ENCODE measurements around the gene RPGRIP1L.
A peak's percentile ranks its signal among the peaks of the same experiment; 100 is the strongest.

Gene RPGRIP1L

DNA sequence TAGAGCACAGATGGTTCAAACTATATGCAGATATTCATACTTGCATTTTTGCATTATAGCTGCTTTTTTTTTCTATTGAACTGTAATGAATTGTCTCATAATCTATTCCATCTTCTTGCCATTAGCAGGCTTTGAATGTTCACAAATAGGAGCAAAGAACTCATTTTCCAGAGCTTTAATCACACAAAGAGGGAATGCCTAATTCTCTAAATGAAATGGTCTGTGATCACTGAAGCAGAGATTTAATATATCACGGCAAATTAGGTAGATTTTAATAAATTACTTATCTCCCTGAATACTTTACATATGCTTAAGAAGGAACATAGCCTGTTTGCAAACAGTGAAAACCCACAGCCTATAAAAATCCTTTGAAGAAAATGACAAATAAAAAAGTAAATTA lies 103.0 kb downstream of the RPGRIP1L start:
- no peak for DNase-seq (ENCODE audit: low read depth)

DNA sequence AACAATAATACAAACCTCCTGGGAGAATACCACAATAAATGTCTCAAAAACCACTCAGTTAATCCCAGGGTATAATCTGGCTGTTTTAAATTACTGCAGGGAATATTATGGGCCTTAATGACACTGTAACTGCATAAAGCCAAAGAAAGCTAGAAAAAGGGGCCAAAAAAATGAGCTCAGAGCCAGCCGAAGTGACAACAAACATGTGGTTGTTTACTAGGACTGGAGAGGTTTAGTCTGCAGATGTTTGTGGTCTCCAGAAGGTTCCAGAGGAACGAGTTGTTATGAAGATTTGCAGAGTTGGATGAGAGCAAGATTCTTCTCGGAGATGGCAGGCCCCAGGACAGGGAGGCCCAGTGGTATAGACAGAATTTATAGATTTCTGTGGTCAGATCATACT lies 103.5 kb downstream of the RPGRIP1L start:
- peak; percentile 7 for DNase-seq (ENCODE audit: low read depth)

GRCh38 chr16:53599548-53599947 lies 104.1 kb downstream of the RPGRIP1L start:
- DNase-seq (ENCODE audit: low read depth) = no peak

DNA sequence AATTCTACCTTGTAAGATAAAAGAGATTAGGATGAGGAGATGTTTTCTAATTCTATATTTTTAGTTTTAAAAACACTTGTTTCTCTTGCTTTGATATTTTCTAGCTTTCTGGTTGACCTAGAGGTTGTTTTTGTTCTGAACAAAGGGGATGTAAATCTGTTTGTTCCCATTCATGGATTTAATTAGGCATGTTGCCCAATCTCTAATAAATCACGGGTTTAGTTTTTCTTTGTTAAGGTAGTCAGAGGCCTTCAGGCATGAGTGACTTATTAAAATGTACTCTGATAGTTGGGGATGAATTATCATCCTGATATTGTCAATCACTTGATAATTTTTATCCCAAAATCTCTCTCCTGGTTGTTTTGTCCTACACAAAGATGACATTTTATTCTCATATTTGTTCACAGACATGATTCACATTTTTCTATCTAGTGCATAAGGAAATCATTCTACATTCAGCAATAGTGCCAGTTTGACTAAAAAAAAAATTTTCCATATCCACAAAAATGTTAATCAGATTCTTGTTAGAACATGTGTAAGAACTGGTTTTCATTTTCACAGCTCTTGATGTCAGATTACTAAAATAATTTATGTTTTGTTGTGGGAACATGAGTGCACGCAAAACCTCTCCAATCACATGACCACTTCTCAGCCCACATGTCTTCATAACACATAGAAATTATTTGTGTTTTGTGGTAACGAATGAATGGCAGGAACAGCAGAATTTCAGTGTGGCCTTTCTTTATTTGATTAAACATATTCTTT lies 105.0 kb downstream of the RPGRIP1L start:
- no peak for DNase-seq (ENCODE audit: low read depth)

DNA sequence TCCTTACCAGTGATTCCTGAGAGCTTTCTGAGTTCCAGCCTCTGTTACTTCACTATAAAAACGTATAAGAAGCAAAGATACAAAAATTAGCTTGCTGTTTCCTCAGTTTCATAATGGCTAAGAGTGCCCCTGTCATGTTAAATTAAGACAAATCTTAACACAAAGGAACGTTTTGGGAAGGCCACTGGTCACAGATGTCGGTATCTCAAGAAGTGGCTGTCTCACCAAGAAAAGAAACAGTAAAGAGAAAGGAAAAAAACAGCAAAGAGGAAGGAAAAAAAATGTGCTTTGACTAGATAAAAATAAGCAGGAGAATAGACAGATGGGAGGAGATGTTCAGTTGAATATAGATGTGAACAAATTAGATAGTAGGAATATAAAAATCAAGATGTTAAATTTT lies 105.9 kb downstream of the RPGRIP1L start:
- no peak for DNase-seq (ENCODE audit: low read depth)

GRCh38 chr16:53588081-53588648 lies 115.5 kb downstream of the RPGRIP1L start:
- DNase-seq (ENCODE audit: low read depth) = no peak

- DNase-seq (ENCODE audit: low read depth) = no peak
Observed at GRCh38 chr16:53583401-53583800, 120.3 kb downstream of the RPGRIP1L start.

DNA sequence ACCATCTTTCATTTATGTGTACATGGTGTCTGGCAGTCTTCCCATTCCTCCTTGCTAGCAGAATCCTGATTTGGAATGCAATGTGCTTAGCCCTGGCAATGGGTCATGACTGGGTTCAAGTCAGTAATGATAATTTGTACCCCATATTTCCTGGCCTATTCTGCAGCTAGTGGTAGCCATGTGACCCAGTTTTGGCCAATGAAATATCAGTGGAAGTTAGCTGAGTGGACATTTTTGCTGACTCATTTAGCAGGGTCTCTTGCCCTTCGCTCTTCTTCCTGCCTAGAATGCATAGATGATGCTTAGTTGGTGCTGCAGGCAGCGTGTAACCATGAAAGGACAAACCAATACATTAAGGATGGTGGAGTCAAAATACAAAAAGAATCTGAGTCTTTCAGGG lies 121.9 kb downstream of the RPGRIP1L start:
- no peak for DNase-seq (ENCODE audit: low read depth)

- no peak for DNase-seq (ENCODE audit: low read depth)
Observed at GRCh38 chr16:53580038-53580802, 123.4 kb downstream of the RPGRIP1L start.

DNA sequence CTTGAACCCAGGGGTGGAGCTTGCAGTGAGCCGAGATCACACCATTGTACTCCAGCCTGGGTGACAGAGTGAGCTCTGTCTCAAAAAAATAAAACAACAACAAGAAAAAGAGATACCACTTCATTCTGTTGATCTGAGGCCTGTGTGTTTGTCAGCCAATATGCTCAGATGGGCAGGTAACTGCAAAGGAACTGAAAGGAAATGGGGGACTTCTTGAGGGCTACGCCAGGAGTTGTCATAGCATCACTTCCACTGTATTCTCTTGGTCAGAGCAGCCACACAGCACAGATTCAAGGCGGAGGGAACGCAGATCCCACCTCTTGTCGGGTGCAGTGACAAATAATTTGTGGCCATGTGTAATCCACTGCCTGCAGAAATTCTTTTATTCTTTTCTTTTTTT lies 126.8 kb downstream of the RPGRIP1L start:
- no peak for DNase-seq (ENCODE audit: low read depth)

GRCh38 chr16:53576210-53576609 lies 127.4 kb downstream of the RPGRIP1L start:
- DNase-seq (ENCODE audit: low read depth) = no peak

DNA sequence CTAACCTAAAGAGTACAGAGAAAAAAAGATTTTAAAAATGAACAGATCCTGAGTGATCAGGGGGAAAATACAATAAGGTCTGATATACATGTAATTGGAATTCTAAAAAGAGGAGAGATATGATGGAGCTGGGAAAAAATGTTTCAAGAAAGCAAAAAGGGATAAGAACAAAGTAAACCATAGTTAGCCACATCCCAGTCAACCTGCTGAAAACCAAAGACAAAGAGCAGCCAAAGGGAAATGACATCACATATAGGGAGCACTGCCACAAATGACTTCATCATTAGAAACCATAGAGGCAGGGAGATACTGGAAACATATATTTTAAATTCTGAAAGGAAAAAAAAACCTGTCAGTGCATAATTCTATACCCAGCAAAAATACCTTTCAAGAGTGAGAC lies 131.9 kb downstream of the RPGRIP1L start:
- no peak for DNase-seq (ENCODE audit: low read depth)

GRCh38 chr16:53566552-53567245 lies 137.0 kb downstream of the RPGRIP1L start:
- DNase-seq (ENCODE audit: low read depth) = no peak

DNA sequence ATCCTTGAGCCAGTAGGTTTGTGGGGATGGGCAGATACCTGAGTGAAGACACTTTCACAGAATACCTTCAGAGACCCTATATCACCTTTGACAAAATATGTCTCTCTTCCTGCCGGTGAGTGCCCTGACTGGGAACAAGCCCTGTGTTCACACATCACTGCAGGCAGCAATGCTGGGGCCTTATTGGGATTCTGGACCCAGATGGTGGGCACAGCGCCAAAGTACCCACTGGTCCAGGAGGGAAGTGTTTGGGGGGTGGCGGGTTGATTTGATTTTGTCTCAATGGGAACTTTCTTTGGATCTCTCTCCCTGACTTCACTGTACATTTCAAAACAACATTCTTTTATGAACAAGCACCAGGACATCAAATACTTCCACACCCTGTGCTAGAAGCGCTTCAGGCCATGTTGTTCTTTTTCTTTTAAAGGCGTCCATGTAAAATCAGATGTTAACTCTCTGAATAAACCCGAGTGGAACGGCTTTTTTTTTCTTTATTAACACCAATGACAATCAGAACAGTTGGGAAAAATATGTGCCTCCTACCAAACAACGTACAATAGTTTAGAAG lies 138.3 kb downstream of the RPGRIP1L start:
- DNase-seq (ENCODE audit: low read depth) = peak; percentile 7

- DNase-seq (ENCODE audit: low read depth) = no peak
Observed at GRCh38 chr16:53563426-53563825, 140.2 kb downstream of the RPGRIP1L start.

DNA sequence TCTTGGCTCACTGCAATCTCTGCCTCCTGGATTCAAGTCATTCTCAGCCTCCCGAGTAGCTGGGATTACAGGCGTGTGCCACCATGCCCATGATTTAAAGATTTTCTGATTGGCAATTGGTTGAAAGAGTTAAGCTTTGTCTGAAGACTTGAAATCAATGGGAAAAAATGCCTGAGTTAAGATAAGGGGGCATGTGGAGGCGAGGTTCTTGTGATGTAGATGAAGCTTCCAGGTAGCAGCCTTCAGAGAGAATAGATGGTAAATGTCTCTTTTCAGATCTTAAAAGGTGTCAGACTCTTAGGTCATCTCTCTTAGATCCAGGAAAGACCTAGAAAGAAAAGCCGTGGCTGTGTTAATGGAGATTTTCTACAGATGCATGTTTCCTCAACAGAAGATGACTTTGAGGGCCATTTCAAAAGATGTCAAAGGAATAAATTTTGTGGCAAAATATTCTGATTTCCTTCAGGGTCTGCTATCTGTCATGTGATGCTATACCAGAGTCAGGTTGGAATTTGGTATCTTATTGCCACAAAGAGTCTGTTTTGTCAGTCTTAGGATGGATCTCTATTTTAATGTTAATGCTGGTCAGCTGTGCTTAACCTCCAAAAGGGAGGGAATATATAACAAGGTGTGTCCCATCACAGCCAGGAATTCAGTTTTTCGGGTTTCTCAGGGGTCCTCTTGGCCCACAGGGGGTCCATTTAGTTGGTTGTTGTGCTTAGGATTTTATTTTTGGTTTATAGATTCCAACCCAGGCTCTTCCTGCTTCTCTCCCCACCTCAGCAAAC lies 142.4 kb downstream of the RPGRIP1L start:
- no peak for DNase-seq (ENCODE audit: low read depth)

DNA sequence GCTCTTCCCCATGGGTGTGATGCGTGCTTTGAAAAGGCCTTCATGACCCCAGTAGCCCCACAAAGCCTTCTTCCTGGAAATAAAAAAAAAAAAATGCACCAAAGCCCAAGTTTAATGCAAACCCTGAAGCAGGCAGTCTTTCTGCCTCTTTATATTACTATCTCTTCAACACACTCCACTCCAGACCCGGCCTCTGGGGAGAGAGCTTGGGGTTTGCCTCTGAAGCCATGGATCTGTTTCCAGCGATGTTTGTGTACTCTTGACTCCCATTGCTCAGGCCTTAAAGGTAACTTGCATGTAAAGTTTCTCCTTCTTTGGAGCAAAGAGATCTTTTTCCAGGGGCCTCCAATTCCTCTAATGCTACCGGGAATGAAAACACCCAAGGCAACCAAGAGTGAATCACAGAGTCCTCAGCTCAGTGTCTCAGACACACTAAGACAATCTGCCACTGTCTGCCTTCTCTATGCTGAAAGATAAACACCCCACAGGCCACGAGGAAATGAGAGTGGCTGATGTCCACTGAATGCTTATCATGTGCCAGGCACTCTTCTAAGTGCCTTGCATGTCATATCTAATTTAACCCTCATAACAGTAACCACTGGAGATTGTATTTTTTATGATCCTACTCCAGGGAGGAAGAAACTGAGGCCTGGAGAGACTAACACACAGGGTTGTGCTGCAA lies 144.2 kb downstream of the RPGRIP1L start:
- DNase-seq (ENCODE audit: low read depth) = no peak

DNA sequence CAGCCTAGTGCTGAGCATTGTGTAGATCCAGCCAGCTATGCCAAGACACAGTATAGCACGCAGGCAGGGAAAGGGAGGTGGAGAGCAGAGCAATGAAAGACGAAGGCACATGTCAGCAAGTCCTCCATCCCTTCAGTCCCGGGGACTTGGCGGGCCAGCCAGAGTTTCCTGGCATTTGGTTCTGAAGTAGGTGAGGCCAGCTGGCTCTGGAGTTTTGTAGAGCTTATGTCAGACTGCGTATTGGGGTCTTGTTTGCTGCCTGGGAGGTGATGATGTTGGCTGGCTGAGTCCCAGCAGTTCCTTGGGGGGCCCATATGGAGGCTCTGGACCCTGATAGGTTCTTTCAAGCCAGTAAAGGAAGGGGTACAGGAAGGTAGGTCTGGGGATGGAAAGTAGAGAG lies 144.9 kb downstream of the RPGRIP1L start:
- no peak for DNase-seq (ENCODE audit: low read depth)

GRCh38 chr16:53556521-53556920 lies 147.1 kb downstream of the RPGRIP1L start:
- no peak for DNase-seq (ENCODE audit: low read depth)

DNA sequence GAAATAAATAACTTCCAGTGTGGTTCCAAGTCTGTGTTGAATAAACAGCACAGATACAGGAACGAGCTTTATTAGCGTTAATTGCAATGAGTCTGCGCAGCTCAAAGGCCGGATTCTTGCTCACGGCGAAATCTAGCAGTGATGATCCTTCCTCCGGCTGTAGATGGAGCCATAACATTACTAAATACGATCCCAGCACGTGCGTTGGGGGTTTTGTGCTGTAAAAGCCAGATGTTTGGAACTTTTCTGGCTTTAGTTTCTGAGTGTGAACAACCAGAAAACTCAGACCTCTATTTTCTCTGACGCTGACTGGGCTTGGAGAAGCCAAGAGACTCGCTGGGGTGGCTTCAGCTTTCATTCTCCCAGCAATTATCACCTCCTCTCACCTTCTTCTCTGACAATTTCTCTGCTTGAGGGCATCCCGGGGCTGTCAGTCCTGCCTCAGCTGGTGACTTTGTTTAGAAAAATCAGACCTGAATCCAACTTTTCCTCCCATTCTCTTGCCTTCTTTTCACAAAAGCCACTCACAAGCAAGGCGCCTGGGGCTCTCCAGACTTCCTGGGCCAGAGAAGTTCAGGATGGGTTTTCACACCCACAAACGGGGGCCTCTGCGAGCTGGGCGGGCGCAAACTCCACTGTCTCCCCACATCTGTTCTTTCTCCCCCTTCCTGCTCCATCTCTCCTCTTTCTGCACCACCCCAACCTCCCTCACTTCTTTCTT lies 153.5 kb downstream of the RPGRIP1L start:
- DNase-seq (ENCODE audit: low read depth) = peak; percentile 81
